ENCODE measurements around the gene TPCN1. TPM values are rescaled to one million over a fixed set of nuclear protein-coding genes. Genes with fewer than 3 reads are reported as not detected.

TPCN1 gene
- total RNA-seq, 4 donors from 2014 or later = 27.6 to 82.3 (median 46.3) TPM

GRCh38 chr12:113196990-113197389 is 24.3 kb upstream of the TPCN1 start:
- TF ChIP-seq CTCF (IDR thresholded peaks at IDR 0.05; ENCODE audit: low read depth) = no peak

- TF ChIP-seq CTCF (IDR thresholded peaks at IDR 0.05; ENCODE audit: low read depth) = no peak
Observed at GRCh38 chr12:113197518-113198077, 23.7 kb upstream of the TPCN1 start.

- TF ChIP-seq CTCF (IDR thresholded peaks at IDR 0.05; ENCODE audit: low read depth) = no peak
Observed at GRCh38 chr12:113198296-113198695, 23.0 kb upstream of the TPCN1 start.

- no peak for TF ChIP-seq CTCF (IDR thresholded peaks at IDR 0.05; ENCODE audit: low read depth)
Observed at GRCh38 chr12:113200021-113200797, 21.1 kb upstream of the TPCN1 start.

- no peak for TF ChIP-seq CTCF (IDR thresholded peaks at IDR 0.05; ENCODE audit: low read depth)
Observed at GRCh38 chr12:113201187-113202177, 19.8 kb upstream of the TPCN1 start.

- TF ChIP-seq CTCF (IDR thresholded peaks at IDR 0.05; ENCODE audit: low read depth) = no peak
Observed at GRCh38 chr12:113202300-113203075, 18.8 kb upstream of the TPCN1 start.

Measured in subcutaneous adipose tissue (tissue), 4 donors.